ENCODE data around the gene RNF213.

The RNF213 gene

DNA sequence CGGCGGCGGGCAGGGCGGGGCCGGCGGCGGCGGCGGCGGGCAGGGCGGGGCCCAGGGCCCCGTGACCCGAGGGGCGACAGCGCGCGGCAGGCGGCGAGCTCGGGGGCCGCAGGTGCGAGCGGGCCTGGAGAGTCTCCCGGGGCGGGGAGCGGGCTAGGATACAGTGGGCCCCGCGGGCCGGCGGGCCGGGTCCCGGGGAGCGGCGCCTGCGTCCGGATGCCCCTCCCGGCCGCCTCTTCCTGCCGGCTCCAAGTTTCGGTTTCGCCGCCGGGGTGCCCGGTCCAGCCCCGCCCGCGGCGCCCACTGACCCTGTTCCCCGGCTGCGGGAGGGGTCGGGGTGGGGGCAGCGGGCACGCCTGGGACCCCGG, at the start of gene RNF213:
Gene RNF213 (plus strand): TSS at position 62 of the 368 bp plus-strand sequence. CDS start 2,830 bp downstream, outside the sequence.
- TF ChIP-seq, protein P1, sequence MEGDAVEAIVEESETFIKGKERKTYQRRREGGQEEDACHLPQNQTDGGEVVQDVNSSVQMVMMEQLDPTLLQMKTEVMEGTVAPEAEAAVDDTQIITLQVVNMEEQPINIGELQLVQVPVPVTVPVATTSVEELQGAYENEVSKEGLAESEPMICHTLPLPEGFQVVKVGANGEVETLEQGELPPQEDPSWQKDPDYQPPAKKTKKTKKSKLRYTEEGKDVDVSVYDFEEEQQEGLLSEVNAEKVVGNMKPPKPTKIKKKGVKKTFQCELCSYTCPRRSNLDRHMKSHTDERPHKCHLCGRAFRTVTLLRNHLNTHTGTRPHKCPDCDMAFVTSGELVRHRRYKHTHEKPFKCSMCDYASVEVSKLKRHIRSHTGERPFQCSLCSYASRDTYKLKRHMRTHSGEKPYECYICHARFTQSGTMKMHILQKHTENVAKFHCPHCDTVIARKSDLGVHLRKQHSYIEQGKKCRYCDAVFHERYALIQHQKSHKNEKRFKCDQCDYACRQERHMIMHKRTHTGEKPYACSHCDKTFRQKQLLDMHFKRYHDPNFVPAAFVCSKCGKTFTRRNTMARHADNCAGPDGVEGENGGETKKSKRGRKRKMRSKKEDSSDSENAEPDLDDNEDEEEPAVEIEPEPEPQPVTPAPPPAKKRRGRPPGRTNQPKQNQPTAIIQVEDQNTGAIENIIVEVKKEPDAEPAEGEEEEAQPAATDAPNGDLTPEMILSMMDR (IDR thresholded peaks at IDR 0.05) = no peak

DNA sequence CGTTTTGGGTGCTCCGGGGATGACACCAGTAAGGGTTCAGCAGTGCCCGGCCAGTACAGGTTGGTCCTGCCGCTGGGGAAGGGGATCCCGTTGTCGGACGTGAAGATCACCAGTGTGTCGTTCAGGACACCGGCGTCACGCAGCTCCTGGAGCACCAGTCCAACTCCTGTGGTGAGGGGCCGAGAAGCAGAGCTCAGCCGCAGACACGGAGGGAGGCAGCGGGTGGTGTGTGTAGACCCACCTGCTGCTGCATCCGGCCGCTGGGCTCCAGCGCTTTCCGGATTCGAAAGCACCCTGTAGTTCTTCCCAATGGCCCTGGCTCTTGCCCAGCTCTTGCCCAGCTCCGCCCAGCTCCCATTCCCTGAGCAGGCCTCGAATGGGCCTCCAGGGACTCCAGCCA, 48.5 kb upstream of the RNF213 start:
- TF ChIP-seq, protein P1 (IDR thresholded peaks at IDR 0.05) = no peak

DNA sequence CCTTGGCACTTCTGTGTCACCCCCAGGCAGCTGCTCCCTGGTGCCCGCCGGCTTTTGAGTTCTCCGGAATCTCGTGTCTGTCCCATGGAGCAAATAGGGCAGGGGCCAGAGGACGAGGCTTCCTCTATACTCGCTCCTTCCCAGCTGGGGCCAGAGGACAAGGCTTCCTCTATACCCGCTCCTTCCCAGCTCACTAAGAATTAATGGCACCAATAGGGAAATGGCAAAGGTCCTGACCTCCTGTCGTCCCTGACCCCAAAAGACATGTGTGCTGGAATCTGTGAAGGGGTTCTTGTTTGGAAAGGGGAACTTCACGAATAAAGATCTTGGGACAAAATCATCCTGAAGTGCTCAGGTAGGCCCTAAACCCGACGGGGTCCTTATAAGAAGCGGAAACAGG, 48.1 kb upstream of the RNF213 start:
- TF ChIP-seq, protein P1 (IDR thresholded peaks at IDR 0.05) = no peak

DNA sequence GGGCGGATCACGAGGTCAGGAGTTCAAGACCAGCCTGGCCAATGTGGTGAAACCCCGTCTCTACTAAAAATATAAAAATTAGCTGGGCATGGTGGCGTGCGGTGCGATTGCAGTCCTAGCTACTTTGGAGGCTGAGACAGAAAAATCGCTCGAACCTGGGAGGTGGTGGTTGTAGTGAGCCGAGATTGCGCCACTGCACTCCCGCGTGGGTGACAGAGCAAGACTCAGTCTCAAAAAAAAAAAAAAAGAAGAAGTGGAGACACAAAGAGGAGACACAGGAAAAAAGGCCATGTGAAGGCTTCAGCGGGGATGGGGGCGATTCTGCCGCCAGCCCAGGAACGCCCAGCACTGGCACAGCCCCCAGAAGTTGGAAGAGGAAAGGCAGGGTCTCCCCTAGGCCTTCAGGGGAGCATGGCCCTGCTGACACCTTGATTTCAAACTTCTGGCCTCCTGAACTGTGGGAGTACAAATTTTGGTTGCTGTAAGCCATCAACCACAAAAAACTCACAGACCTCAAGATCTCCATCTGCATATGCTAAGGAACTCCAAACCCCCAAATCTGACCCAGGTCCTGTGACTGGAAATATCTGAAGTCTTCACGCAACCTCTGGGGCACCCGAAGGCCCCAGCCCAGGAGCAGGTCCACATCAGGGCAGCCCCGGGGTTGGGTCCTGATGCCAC, 47.5 kb upstream of the RNF213 start:
- TF ChIP-seq, protein P1 (IDR thresholded peaks at IDR 0.05) = no peak

DNA sequence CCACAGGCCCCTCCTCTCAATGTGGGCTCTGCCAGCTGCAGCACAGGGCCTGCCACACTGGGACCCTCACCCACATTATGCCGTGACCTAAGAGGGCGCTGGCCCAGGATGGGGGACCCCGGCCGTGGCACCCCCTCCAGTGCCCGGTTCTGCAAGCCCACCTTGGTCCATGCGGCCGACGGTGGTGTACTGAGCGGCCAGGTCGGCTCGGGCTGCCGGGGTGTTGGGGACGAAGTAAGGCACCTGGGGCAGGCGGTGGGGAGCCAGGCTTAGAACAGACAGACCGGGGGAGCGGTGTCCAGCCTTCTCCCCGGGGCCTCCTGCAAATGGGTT, 47.0 kb upstream of the RNF213 start:
- TF ChIP-seq, protein P1 (IDR thresholded peaks at IDR 0.05) = no peak

DNA sequence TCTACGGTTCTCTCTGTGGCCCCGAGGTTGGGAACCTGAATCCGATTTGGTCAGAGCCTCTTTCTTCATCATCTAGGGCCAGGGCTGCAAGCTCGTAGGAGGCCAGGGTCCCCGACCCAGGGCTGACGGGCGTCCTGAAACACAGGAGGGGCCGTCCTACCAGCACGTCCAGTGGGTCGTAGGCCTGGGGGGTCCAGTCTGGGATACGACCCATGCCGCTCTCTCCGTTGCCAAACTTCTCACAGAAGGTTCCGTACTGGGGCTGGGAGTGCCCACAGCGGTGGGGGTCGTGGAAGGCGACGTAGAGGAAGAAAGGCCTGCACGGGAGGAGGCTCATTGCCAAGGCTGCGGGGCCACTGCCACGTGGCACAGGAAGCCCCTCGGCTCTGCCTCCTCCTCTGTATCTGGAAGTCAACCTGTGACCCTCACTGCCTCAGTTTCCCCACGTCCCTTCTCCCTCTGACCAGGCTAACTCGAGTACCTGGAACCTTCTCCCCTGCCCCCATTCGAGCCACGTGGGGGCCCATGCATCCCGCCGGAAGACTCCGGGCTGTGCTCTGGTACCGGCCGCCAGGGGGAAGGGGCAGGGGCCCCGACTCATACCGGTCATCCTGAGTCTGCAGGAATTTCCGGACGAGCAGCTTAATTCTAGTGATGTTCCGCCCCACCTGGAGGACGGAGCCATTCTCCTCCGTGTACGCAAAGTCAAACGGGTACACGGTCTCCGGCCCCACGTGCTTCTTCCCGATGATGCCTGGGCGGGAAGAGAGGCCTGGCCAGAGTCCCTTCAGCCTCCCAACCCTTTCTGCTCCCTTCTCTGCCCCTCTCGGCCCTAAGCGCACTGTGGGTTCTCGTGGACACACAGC, 46.4 kb upstream of the RNF213 start:
- TF ChIP-seq, protein P1 (IDR thresholded peaks at IDR 0.05) = no peak

DNA sequence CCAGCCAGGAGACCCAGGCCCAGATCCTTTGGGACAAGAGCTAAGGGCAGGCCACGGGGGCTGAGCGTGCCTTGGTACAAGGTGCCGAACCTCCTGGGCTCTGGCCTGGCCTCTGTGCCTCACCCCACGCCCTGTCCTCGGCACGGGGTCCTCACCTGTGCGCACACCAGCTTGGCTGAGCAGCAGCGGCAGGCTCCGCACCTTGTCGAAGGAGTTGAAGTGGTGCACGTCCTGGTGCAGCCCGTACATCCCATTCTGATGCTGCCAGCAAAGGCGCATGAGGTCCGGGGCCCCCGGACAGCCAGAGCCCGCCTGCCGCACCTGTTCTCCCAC, 45.8 kb upstream of the RNF213 start:
- TF ChIP-seq, protein P1 (IDR thresholded peaks at IDR 0.05) = no peak
